Measurements from ENCODE around the gene BHLHA9. TPM values are rescaled to one million over a fixed set of nuclear protein-coding genes. Genes with fewer than 3 reads are reported as not detected.

BHLHA9 gene
- total RNA-seq, 8 experiments from 2014 or later, result not detected

DNA sequence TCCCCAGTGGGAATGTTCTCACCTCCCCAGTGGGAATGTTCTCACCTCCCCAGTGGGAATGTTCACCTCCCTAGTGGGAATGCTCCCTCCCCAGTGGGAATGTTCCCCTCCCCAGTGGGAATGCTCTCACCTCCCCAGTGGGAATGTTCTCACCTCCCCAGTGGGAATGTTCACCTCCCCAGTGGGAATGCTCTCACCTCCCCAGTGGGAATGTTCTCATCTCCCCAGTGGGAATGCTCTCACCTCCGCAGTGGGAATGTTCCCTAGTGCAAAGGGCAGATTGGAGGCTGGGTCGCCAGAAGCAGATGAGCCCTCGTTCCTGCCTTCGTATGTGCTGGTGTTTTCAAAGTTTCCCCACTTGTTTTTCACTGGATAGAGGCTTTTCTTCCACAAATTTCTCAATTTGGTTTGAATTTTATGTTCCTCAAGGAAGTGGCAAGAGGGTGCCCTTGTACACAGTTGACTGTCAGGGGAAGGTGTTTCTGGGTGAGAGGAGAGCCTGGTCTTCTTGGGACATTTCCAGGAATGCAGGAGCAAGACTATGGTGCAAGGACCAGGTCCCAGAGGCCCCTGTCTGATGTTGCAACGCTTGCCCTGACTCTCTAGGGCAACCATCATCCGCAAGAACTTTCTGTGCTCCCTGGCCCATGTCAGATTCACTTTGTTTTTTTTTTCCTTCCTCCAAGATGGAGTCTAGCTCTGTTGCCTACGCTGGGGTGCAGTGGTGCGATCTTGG lies 43.2 kb downstream of the BHLHA9 start:
- 41 to 100% (median 81%) methylated on average over 1 to 8 of the region's 8 CpGs; no CpG with 5 or more reads in 4 of the 10 experiments for WGBS, 10 experiments
- in situ Hi-C loops (cut with MboI; ENCODE audit: low pct_unique_long_range_greater_than_20kb in 2 of 9, low sequenced_read_pairs in 9 of 9, unreplicated experiment in 9 of 9), result no loop called here
- Histone ChIP-seq H3K27ac (no peak overlapping the region), H3K4me1 (replicated peaks in 1 of 2) (peaks cover 8 to 9% of the 10 kb centered on the region in 2 donors), H3K4me3 (no peak overlapping the region)
- no peak for ATAC-seq (replicated peaks in 6 of 8)

DNA sequence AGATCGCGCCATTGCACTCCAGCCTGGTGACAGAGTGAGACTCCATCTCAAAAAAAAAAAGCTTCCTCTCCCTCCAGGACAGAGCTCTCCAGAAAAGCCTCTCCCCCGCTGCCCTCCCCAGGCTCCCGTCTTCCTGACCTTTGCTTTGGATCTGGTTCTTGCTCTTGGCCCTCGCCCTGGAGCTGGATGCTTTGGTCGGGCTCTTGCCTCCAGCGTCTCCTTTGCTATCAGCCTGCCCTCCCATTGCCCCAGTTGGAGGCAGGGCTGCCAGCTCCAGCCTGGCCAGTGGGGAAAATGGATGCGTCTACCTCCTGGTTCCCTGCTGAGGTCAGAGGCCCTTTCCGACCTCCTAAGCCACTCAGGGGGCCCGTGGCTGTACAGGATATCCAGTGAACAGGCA lies 45.2 kb downstream of the BHLHA9 start:
- in situ Hi-C loops (cut with MboI; ENCODE audit: low pct_unique_long_range_greater_than_20kb in 2 of 9, low sequenced_read_pairs in 9 of 9, unreplicated experiment in 9 of 9), result no loop called here
- H3K4me1 ChIP-seq (replicated peaks in 1 of 2), result peaks cover 8 to 9% of the 10 kb centered on the region in 2 donors
- no peak overlapping the region for H3K4me3 ChIP-seq
- no peak overlapping the region for H3K27ac ChIP-seq
- WGBS, 10 experiments, result 27 to 80% (median 80%) methylated on average over 1 to 3 of the region's 10 CpGs; no CpG with 5 or more reads in 6 of the 10 experiments
- no peak for ATAC-seq (replicated peaks in 6 of 8)

DNA sequence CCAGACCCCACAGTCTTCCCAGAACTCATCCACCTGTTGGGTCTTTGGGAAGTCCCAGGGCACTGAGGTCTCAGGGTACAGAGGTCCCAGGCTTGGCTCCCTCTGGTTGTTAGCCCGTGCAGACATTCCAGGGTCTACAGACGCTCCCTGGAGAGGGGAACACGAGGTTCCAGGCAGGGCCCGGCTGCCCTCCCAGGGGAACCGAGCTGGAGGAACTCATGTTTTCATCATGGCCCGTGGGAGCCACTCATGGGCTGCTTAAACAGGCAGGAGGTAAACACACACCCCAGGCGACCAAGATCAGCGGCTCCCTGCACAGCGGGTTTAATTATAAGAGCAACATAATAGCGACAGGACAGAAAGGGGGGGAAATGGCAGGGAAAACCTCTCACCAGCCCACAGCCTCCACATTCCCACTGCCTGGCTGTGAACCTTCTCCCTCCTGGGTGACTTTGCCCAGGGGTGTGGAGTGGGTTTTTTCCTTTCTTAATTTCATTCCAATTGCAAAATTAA lies 45.7 kb downstream of the BHLHA9 start:
- Histone ChIP-seq H3K4me3 (no peak overlapping the region), H3K27ac (no peak overlapping the region), H3K4me1 (replicated peaks in 1 of 2) (peaks cover 8 to 9% of the 10 kb centered on the region in 2 donors)
- 40 to 80% (median 57%) methylated on average over 1 to 7 of the region's 10 CpGs; no CpG with 5 or more reads in 2 of the 10 experiments for WGBS, 10 experiments
- in situ Hi-C loops (cut with MboI; ENCODE audit: low pct_unique_long_range_greater_than_20kb in 2 of 9, low sequenced_read_pairs in 9 of 9, unreplicated experiment in 9 of 9), result no loop called here
- peak in 1 of 8 experiments; percentile 37 for ATAC-seq (replicated peaks in 6 of 8)

Other genes with a start within 250 kb of the BHLHA9 start
- 10 to 100 TPM; 21.4 to 87.4 (median 33.1) TPM for gene ABR, start 90.5 kb upstream of the BHLHA9 start, total RNA-seq
- under 1 TPM in 7 of 8 experiments, not detected in 1; 0.09 to 0.57 (median 0.16) TPM for gene TRARG1, start 9.2 kb downstream of the BHLHA9 start, total RNA-seq
- gene YWHAE, start 129.8 kb downstream of the BHLHA9 start, total RNA-seq, result 100 to 1,000 TPM; 240 to 720 (median 456) TPM
- gene CRK, start 185.8 kb downstream of the BHLHA9 start, total RNA-seq, result 10 to 100 TPM; 25.2 to 62.4 (median 40.1) TPM
- gene MYO1C, start 222.2 kb downstream of the BHLHA9 start, total RNA-seq, result 10 to 100 TPM in 4 of 8 experiments, 1 to 10 TPM in 4; 4.4 to 76.2 (median 16.8) TPM
- gene INPP5K, start 246.2 kb downstream of the BHLHA9 start, total RNA-seq, result 10 to 100 TPM; 10.3 to 28.6 (median 16.2) TPM